K562 (cell line): Measurements from ENCODE around the gene S100A8. TPM values are rescaled to one million over a fixed set of nuclear protein-coding genes. Genes with fewer than 3 reads are reported as not detected.
A peak's percentile ranks its signal among the peaks of the same experiment; 100 is the strongest.

ENCODE experiments used
- ATAC-seq: fragments of 200-7000 bp; cut with Tn5 transposase; 3 replicates; pipeline ENCODE4 v1.9.1; 2020; ENCODE audit warnings: moderate library complexity
- BruUV-seq: library from RNA; stranded (reverse); fragments of 400-500 nt; replicated peaks from 2 replicates; lab custom pipeline; 2021; lab: Mats Ljungman, UMichigan
- CTCF ChIA-PET: fragments of 300-600 bp; formaldehyde crosslinking; extraction: SDS; loops from one replicate; lab custom pipeline; 2021; ENCODE audit warnings: low intra/inter-chr PET ratio; lab: Yijun Ruan, JAX
- POLR2A ChIA-PET: fragments of 300-600, 350-650 bp; sonication (Branson Sonifier 250); formaldehyde crosslinking; extraction: SDS; loops from one replicate; lab custom pipeline; 2021; ENCODE audit warnings: antibody characterized with exemption, inconsistent platforms; lab: Yijun Ruan, JAX
- DNase-seq, 4 experiments: peaks; one replicate each; pipeline versions ENCODE4 v3.0.0 to v3.0.0-alpha.2; 2011 to 2018; ENCODE audit warnings: low spot score in 3 of 4, mixed read lengths in 3 of 4; ENCODE audit errors: extremely low read depth in 1 of 4
- FAIRE-seq: peaks from 2 replicates; lab custom pipeline; 2011; peaks lifted over from hg19 to GRCh38; lab: Jason Lieb, UNC
- H2AFZ ChIP-seq: 2 replicates; pipeline ENCODE4 v1.6.0; 2011; ENCODE audit warnings: low read depth, low read length, control low read depth, inconsistent platforms
- H3K27ac ChIP-seq: fragments of 200-600 bp; 3 replicates; pipeline ENCODE4 v1.8.0; 2011; ENCODE audit warnings: low read depth, mild to moderate bottlenecking, control low read depth, inconsistent platforms, low read length, moderate library complexity, mixed read lengths; ENCODE audit errors: extremely low read depth
- H3K27me3 ChIP-seq, 2 experiments: fragments of 300-600 bp in 1 of 2; 2 replicates in 1 of 2; 3 replicates in 1 of 2; pipeline versions ENCODE4 v1.6.0 to v1.8.0; 2011; ENCODE audit warnings: inconsistent platforms in 2 of 2, low read length in 2 of 2, mild to moderate bottlenecking in 1 of 2, mixed read lengths in 1 of 2, moderate library complexity in 1 of 2; ENCODE audit not compliant: control insufficient read depth in 2 of 2, insufficient read depth in 2 of 2
- H3K36me3 ChIP-seq: fragments of 300-600 bp; 3 replicates; pipeline ENCODE4 v1.8.0; 2011; ENCODE audit warnings: mild to moderate bottlenecking, low read length, inconsistent platforms; ENCODE audit not compliant: control insufficient read depth, insufficient read depth
- H3K4me1 ChIP-seq, 2 experiments: fragments of 200-600 bp in 1 of 2; replicated peaks in 1 of 2; 2 replicates in 1 of 2; 3 replicates in 1 of 2; pipeline versions ENCODE4 v1.5.1 to v1.8.0; 2011; ENCODE audit warnings: inconsistent platforms in 2 of 2, low read length in 2 of 2, mild to moderate bottlenecking in 1 of 2, mixed read lengths in 1 of 2, moderate library complexity in 1 of 2; ENCODE audit not compliant: control insufficient read depth in 2 of 2, insufficient read depth in 2 of 2
- H3K4me2 ChIP-seq: 2 replicates; pipeline ENCODE4 v1.6.1; 2011; ENCODE audit warnings: low read length, control low read depth, inconsistent platforms, mixed read lengths; ENCODE audit not compliant: insufficient read depth
- H3K4me3 ChIP-seq: fragments of 200-600 bp; sonication (generic), shearing (Covaris generic); 2 replicates; pipeline ENCODE4 v1.5.1; 2016; ENCODE audit warnings: control low read depth, inconsistent platforms
- H3K79me2 ChIP-seq: fragments of 200-600 bp; 3 replicates; pipeline ENCODE4 v1.8.0; 2011; ENCODE audit warnings: low read length, inconsistent platforms; ENCODE audit not compliant: control insufficient read depth, insufficient read depth
- H3K9ac ChIP-seq, 2 experiments: 2 replicates each; pipeline versions ENCODE4 v1.6.0 to v1.6.1; 2011; ENCODE audit warnings: low read depth in 2 of 2, low read length in 2 of 2, control low read depth in 1 of 2, inconsistent platforms in 1 of 2, mild to moderate bottlenecking in 1 of 2, mixed read lengths in 1 of 2; ENCODE audit not compliant: insufficient read depth in 1 of 2
- H3K9me1 ChIP-seq: one replicate; pipeline ENCODE4 v1.6.0; 2011; ENCODE audit warnings: inconsistent platforms, mild to moderate bottlenecking, low read length, moderate library complexity; ENCODE audit not compliant: control insufficient read depth, insufficient read depth
- H3K9me3 ChIP-seq: replicated peaks from 2 replicates; pipeline ENCODE4 v1.5.1; 2011; ENCODE audit warnings: low read depth, low read length, inconsistent platforms; ENCODE audit not compliant: control insufficient read depth, insufficient read depth
- H4K20me1 ChIP-seq: replicated peaks from 2 replicates; pipeline ENCODE4 v1.6.1; 2011; ENCODE audit warnings: low read length, inconsistent platforms, mixed read lengths; ENCODE audit not compliant: control insufficient read depth, insufficient read depth
- CBX8 ChIP-seq: fragments of 200-600 bp; sonication (generic); IDR thresholded peaks from 2 replicates; pipeline ENCODE4 v1.6.1; 2012; ENCODE audit warnings: borderline replicate concordance, mixed run types, low read depth, mild to moderate bottlenecking, moderate library complexity, mixed read lengths, low read length, control low read depth, inconsistent platforms; ENCODE audit not compliant: poor library complexity, severe bottlenecking; ENCODE audit errors: extremely low read depth
- HIVEP1 ChIP-seq: fragments of 250-450 bp; sonication (Bioruptor Pico); IDR thresholded peaks from 2 replicates; pipeline ENCODE4 v1.4.0; 2020; ENCODE audit warnings: mild to moderate bottlenecking
- WHSC1 ChIP-seq: IDR thresholded peaks from one replicate; pipeline ENCODE4 v1.6.1; 2012; ENCODE audit warnings: low read length, control low read depth, inconsistent platforms
- ZBTB7A ChIP-seq: IDR thresholded peaks from 2 replicates; pipeline ENCODE4 v1.6.1; 2011; ENCODE audit warnings: low read depth, mild to moderate bottlenecking, low read length, moderate library complexity, borderline replicate concordance; ENCODE audit not compliant: control insufficient read depth
- WGBS: fragments of 100-300 bp; shearing (Covaris generic); methylation state at CpG from one replicate; pipeline ENCODE4 v1.1.6; 2016; ENCODE audit warnings: low coverage, mixed read lengths; ENCODE audit not compliant: insufficient coverage; ENCODE audit errors: missing lambda C conversion rate; 5-methylcytosine and 5-hydroxymethylcytosine counted together
- in situ Hi-C: fragments of 300-500 bp; cut with MboI; formaldehyde crosslinking; loops from 4 replicates; pipeline ENCODE4 v1.15.0; 2018; ENCODE audit warnings: inconsistent platforms, mixed read lengths
- intact Hi-C: fragments of 100-400 bp; cut with micrococcal nuclease; formaldehyde crosslinking; loops from 2 replicates; pipeline ENCODE4 v1.14.2; 2022
- polyA plus RNA-seq, 8 experiments: library from polyadenylated mRNA; depleted of rRNA in 4 of 8; stranded (reverse) in 5 of 8; unstranded in 3 of 8; fragments of >200 nt; fragmentation: Nextera tagmentation in 2 of 8; fragmentation: Illumina TruSeq in 1 of 8; extraction: Ambion mirVana in 2 of 8; extraction: Trizol in 1 of 8; gene quantifications; 2 replicates each; pipeline versions ENCODE4 v1.2.1 to v1.2.3, GENCODE V29; 2011 to 2014; ENCODE audit warnings: inconsistent platforms in 1 of 8, missing spikeins in 1 of 8
- total RNA-seq, 7 experiments: library from RNA; depleted of rRNA in 6 of 7; stranded (reverse); fragments of >200 nt in 6 of 7; fragmentation: Illumina TruSeq in 2 of 7; extraction: Trizol in 2 of 7; gene quantifications; 2 replicates each; pipeline versions ENCODE4 v1.2.1 to v1.2.3, GENCODE V29; 2011 to 2021; ENCODE audit warnings: low replicate concordance in 1 of 7
- TF ChIP-seq, protein P1 (sequence below): fragments of 450-650 bp; formaldehyde crosslinking; IDR thresholded peaks from 2 replicates; pipeline ENCODE4 v1.4.0; 2020; ENCODE audit warnings: mild to moderate bottlenecking, moderate library complexity
- TF ChIP-seq, protein P2 (sequence below), 2 experiments: fragments of 150-350 bp in 1 of 2; IDR thresholded peaks; 2 replicates each; pipeline ENCODE4 v1.6.1; 2012 to 2016; ENCODE audit warnings: low read depth in 2 of 2, low read length in 2 of 2, mild to moderate bottlenecking in 1 of 2, moderate library complexity in 1 of 2
- TF ChIP-seq, protein P3 (sequence below): fragments of 450-650 bp; IDR thresholded peaks from 2 replicates; pipeline ENCODE4 v1.6.1; 2017; ENCODE audit warnings: mild to moderate bottlenecking, moderate library complexity
- TF ChIP-seq, protein P4 (sequence below), 3 experiments: fragments of 200-800 bp in 1 of 3; sonication (Bioruptor generic) in 1 of 3; sonication (generic) in 1 of 3; formaldehyde crosslinking in 1 of 3; IDR thresholded peaks; 2 replicates each; pipeline versions ENCODE4 v1.6.1 to v1.8.0; 2016 to 2022; ENCODE audit warnings: mild to moderate bottlenecking in 2 of 3, missing compliant biosample characterization in 2 of 3, missing genetic modification characterization in 2 of 3, missing genetic modification reagents in 1 of 3
- TF ChIP-seq, protein P5 (sequence below): sonication (generic); formaldehyde crosslinking; IDR thresholded peaks from 2 replicates; pipeline ENCODE4 v1.8.0; 2022; ENCODE audit warnings: mild to moderate bottlenecking, missing genetic modification reagents, borderline replicate concordance

S100A8 gene
- total and polyA plus RNA-seq, 9 of the 15 experiments (the other 6 are each of a cell fraction or from before 2014, with no cell fraction given) = 0.15 to 0.60 TPM; not detected in 7

DNA sequence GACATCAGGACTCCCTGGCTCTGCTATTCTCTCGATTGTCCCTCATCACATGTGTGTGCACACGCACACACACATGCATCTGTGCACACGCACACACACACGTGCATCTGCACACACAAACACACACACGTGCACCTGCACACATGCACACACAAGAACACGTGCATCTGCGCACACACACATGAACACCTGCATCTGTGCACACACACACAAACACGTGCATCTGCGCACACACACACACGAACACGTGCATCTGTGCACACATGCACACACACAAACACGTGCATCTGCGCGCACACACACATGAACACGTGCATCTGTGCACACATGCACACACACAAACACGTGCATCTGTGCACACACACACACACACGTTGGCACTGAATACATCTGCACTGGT, 40.1 kb upstream of the S100A8 start (continued):
- TF ChIP-seq, protein P1, sequence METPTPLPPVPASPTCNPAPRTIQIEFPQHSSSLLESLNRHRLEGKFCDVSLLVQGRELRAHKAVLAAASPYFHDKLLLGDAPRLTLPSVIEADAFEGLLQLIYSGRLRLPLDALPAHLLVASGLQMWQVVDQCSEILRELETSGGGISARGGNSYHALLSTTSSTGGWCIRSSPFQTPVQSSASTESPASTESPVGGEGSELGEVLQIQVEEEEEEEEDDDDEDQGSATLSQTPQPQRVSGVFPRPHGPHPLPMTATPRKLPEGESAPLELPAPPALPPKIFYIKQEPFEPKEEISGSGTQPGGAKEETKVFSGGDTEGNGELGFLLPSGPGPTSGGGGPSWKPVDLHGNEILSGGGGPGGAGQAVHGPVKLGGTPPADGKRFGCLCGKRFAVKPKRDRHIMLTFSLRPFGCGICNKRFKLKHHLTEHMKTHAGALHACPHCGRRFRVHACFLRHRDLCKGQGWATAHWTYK = no peak
- TF ChIP-seq ZBTB7A (no peak), WHSC1 (peak; percentile 41)
- TF ChIP-seq, protein P2, sequence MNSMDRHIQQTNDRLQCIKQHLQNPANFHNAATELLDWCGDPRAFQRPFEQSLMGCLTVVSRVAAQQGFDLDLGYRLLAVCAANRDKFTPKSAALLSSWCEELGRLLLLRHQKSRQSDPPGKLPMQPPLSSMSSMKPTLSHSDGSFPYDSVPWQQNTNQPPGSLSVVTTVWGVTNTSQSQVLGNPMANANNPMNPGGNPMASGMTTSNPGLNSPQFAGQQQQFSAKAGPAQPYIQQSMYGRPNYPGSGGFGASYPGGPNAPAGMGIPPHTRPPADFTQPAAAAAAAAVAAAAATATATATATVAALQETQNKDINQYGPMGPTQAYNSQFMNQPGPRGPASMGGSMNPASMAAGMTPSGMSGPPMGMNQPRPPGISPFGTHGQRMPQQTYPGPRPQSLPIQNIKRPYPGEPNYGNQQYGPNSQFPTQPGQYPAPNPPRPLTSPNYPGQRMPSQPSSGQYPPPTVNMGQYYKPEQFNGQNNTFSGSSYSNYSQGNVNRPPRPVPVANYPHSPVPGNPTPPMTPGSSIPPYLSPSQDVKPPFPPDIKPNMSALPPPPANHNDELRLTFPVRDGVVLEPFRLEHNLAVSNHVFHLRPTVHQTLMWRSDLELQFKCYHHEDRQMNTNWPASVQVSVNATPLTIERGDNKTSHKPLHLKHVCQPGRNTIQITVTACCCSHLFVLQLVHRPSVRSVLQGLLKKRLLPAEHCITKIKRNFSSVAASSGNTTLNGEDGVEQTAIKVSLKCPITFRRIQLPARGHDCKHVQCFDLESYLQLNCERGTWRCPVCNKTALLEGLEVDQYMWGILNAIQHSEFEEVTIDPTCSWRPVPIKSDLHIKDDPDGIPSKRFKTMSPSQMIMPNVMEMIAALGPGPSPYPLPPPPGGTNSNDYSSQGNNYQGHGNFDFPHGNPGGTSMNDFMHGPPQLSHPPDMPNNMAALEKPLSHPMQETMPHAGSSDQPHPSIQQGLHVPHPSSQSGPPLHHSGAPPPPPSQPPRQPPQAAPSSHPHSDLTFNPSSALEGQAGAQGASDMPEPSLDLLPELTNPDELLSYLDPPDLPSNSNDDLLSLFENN (IDR thresholded peaks at IDR 0.05; ENCODE audit: low read depth in 2 of 2, low read length in 2 of 2) = no peak
- TF ChIP-seq, all 486 proteins: peak for 3

DNA sequence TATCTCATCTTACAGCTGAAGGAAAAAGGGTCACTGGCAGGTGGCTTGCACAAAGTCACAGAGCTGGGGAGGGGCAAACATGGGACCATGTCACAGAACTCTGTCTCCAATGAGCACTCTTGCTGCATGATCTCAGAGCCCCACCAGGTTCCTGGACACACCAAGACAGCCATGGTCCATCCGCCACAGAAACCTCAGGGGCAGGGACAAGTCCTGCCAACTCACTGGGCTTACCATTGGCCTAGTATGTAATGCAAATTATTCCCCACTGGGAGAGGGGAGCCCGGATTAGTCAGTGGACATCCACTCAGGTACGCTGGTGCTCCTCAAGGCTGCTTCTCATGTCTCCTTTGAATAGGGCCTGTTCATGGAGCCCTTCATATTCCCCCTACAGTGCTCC, 39.7 kb upstream of the S100A8 start:
- H3K9me3 ChIP-seq = no peaks in the 10 kb centered on the region
- ATAC-seq (no peak), DNase-seq (no peak), FAIRE-seq (no peak)
- ChIA-PET POLR2A (interaction anchor here (1.1 kb wide), 1 partner anchor 87 kb away, joined by 3 read pairs; no protein-coding TSS in a partner anchor), CTCF (no interaction called here)
- H3K9me1 ChIP-seq = peaks cover 10% of the 10 kb centered on the region
- H3K9ac ChIP-seq = no peak overlapping the region
- no peak overlapping the region for H3K27ac ChIP-seq
- H3K27me3 ChIP-seq = peaks cover 0 to 6% of the 10 kb centered on the region in 2 experiments; a peak in 3 of 5 replicates
- no peaks in the 10 kb centered on the region for H3K36me3 ChIP-seq
- peaks cover 8% of the 10 kb centered on the region for H4K20me1 ChIP-seq
- 63% methylated on average over 3 of the region's 3 CpGs for WGBS
- H3K4me1 ChIP-seq = peaks cover 42 to 48% of the 10 kb centered on the region in 2 experiments
- intact Hi-C loops = no loop called here
- no peaks in the 10 kb centered on the region for H3K79me2 ChIP-seq
- no peak overlapping the region for H3K4me3 ChIP-seq
- BruUV-seq = no TSS peak
- no peak overlapping the region for H2AFZ ChIP-seq
- no peak overlapping the region for H3K4me2 ChIP-seq
- in situ Hi-C loops = no loop called here
- no peak for TF ChIP-seq CBX8
- TF ChIP-seq, protein P3, sequence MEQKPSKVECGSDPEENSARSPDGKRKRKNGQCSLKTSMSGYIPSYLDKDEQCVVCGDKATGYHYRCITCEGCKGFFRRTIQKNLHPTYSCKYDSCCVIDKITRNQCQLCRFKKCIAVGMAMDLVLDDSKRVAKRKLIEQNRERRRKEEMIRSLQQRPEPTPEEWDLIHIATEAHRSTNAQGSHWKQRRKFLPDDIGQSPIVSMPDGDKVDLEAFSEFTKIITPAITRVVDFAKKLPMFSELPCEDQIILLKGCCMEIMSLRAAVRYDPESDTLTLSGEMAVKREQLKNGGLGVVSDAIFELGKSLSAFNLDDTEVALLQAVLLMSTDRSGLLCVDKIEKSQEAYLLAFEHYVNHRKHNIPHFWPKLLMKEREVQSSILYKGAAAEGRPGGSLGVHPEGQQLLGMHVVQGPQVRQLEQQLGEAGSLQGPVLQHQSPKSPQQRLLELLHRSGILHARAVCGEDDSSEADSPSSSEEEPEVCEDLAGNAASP = no peak
- TF ChIP-seq HIVEP1 (CRISPR knock-in tag) = no peak
- TF ChIP-seq, protein P4, sequence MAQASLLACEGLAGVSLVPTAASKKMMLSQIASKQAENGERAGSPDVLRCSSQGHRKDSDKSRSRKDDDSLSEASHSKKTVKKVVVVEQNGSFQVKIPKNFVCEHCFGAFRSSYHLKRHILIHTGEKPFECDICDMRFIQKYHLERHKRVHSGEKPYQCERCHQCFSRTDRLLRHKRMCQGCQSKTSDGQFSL (CRISPR knock-in tag; IDR thresholded peaks at IDR 0.05) = no peak
- TF ChIP-seq, protein P4 (tag; IDR thresholded peaks at IDR 0.05) = no peak
- TF ChIP-seq, protein P5, sequence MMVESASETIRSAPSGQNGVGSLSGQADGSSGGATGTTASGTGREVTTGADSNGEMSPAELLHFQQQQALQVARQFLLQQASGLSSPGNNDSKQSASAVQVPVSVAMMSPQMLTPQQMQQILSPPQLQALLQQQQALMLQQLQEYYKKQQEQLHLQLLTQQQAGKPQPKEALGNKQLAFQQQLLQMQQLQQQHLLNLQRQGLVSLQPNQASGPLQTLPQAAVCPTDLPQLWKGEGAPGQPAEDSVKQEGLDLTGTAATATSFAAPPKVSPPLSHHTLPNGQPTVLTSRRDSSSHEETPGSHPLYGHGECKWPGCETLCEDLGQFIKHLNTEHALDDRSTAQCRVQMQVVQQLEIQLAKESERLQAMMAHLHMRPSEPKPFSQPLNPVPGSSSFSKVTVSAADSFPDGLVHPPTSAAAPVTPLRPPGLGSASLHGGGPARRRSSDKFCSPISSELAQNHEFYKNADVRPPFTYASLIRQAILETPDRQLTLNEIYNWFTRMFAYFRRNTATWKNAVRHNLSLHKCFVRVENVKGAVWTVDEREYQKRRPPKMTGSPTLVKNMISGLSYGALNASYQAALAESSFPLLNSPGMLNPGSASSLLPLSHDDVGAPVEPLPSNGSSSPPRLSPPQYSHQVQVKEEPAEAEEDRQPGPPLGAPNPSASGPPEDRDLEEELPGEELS (CRISPR knock-in tag) = no peak
